Measurements from ENCODE around the gene ENC1.
"Not testable (repeated sequence)": the region's sequence is repeated elsewhere in the genome, so short reads cannot be mapped to it uniquely, and the experiment has no call there.

ENC1 gene, protein sequence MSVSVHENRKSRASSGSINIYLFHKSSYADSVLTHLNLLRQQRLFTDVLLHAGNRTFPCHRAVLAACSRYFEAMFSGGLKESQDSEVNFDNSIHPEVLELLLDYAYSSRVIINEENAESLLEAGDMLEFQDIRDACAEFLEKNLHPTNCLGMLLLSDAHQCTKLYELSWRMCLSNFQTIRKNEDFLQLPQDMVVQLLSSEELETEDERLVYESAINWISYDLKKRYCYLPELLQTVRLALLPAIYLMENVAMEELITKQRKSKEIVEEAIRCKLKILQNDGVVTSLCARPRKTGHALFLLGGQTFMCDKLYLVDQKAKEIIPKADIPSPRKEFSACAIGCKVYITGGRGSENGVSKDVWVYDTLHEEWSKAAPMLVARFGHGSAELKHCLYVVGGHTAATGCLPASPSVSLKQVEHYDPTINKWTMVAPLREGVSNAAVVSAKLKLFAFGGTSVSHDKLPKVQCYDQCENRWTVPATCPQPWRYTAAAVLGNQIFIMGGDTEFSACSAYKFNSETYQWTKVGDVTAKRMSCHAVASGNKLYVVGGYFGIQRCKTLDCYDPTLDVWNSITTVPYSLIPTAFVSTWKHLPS

DNA sequence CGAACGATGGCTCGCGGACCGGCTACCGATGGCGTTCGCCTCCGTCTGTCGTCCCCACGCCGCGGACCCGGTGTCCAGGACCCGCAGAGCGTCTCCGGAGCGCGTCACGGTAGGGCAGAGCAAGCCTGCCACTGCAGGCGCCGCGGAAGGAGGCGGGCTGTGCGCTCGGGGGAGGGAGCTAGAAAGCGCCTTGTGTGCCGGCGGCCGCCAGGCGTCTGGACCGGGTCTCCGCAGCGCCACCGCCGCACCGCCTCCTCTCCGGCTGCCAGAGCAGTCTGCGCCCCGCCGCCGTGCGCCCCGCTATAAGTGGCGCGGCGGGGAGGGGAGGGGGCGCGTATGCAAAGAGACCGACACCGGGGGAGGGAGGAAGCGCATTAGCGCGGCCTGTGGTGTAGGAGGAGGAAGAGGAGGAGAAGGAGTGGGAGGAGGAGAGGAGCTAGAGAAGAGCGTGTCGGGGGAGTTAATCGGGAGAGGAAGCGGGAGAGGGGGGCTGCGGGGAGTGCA is at the start of gene ENC1:
Gene ENC1, minus strand, starts transcription at position 279 of the 504 bp plus-strand sequence. CDS start 4,243 bp downstream, outside the sequence.
- peak; percentile 69 for TF ChIP-seq CTCF (IDR thresholded peaks at IDR 0.05; ENCODE audit: control insufficient read depth, extremely low read depth, insufficient read depth)
- DNase-seq (ENCODE audit: low read depth): peak; percentile 56
- peak within 1 kb of the TSS; percentile 73 for H3K4me3 ChIP-seq (ENCODE audit: low read depth, low read length)

DNA sequence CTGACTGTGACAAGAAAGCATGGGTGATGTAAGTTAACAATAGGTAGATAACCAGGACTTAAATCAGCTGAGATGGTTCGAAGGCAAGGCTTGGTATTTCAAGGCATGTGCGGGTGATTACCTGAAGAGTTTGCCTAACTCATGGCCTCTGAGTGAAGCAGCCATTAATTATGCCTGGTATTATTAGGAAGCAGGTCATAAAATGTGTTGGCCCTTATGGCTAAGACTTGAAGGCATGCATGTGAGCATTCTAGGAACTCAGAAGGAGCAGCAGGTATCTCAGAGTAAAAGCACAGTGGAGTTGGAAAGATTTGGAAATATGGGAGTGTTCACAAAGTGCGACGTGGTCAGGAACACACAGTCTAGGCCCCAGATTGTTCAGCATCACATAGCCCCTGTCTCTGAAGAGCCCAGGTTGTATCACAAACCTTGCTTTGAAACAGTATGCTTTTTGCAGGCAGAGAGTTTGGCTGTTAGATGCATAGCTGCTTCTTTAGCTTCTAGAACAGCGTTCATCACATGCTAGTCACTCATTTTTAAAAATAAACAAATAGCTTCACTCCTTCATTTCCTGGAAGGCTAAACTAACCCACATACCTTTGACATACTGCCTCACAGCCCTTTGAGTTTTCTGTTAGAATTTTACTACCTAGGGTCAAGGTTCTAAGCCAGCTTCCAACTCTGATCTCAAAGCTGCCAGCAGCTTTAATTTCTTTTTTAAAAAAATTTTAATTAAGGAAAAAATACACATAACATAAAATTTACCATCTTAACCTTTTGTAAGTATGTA is 46.6 kb upstream of the ENC1 start:
- DNase-seq (ENCODE audit: low read depth): no peak
- no peak for TF ChIP-seq CTCF (IDR thresholded peaks at IDR 0.05; ENCODE audit: control insufficient read depth, extremely low read depth, insufficient read depth)
- H3K4me3 ChIP-seq (ENCODE audit: low read depth, low read length): no peak overlapping the region

GRCh38 chr5:74685979-74686631 is 45.6 kb upstream of the ENC1 start:
- no peak for TF ChIP-seq CTCF (IDR thresholded peaks at IDR 0.05; ENCODE audit: control insufficient read depth, extremely low read depth, insufficient read depth)
- no peak for DNase-seq (ENCODE audit: low read depth)
- H3K4me3 ChIP-seq (ENCODE audit: low read depth, low read length): peak overlapping the region; percentile 89

DNA sequence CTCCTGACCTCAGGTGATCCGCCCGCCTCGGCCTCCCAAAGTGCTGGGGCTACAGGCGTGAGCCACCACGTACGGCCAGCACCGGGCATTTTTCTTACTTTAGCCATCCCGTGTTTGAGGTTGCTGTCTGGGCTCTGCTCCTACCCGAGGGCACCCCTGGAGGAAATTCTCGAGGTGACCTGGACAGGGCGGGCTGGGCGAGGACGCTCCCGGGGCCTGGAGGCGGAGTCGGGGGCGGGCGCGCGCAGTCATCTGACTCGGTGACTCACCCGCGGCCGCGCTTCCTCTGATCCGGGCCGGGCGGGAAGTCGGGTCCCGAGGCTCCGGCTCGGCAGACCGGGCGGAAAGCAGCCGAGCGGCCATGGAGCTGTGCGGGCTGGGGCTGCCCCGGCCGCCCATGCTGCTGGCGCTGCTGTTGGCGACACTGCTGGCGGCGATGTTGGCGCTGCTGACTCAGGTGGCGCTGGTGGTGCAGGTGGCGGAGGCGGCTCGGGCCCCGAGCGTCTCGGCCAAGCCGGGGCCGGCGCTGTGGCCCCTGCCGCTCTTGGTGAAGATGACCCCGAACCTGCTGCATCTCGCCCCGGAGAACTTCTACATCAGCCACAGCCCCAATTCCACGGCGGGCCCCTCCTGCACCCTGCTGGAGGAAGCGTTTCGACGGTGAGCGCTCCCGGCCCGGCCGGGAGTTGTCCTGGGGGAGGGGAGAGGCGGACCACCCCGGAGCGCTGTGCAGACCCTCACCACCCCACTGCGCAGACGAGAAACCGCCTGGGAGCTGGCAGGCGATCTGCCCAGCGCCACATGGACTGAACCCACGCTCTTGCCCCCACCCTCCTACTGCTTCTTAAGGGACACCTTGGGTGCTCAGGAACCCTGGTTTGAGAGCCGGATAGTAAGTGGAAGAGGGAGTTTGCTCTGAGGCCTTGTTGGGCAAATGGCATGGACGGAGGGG is 44.6 kb upstream of the ENC1 start, which contains the start of gene HEXB:
Gene HEXB, plus strand, starts transcription at position 334 of the 952 bp plus-strand sequence. Its CDS starts 28 bp downstream, at position 362.
- 0 out of 2 replicates have a peak, but pooled peaks have one; percentile 9 for TF ChIP-seq CTCF (IDR thresholded peaks at IDR 0.05; ENCODE audit: control insufficient read depth, extremely low read depth, insufficient read depth)
- peak within 1 kb of the TSS; percentile 89 for H3K4me3 ChIP-seq (ENCODE audit: low read depth, low read length)
- DNase-seq (ENCODE audit: low read depth): peak; percentile 30

DNA sequence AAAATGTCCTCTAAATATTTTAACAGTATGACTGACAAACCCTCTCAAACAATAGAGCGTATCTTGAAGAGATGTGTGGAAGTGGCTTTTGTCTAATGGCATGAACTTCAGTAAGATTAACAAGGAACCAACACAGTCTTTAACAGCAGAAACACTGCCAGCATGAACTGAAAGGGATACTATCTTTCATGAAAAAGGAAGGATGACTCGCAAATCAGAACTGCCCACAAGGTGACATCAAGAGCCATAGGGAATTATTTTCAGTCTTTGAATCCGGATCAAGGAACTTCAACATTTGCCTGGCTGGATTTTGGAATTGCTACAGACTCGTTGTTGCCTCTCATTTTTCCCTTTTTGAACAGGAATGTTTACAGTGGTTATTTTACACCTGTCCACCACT is 39.4 kb upstream of the ENC1 start:
- TF ChIP-seq CTCF (IDR thresholded peaks at IDR 0.05; ENCODE audit: control insufficient read depth, extremely low read depth, insufficient read depth): no peak

GRCh38 chr5:74679300-74679699 is 38.8 kb upstream of the ENC1 start:
- DNase-seq (ENCODE audit: low read depth); H3K4me3 ChIP-seq (ENCODE audit: low read depth, low read length): not testable (repeated sequence)

More for the DNA sequence above, 39.4 kb upstream of the ENC1 start:
- no peak overlapping the region for H3K4me3 ChIP-seq (ENCODE audit: low read depth, low read length)
- DNase-seq (ENCODE audit: low read depth): no peak

GRCh38 chr5:74678123-74678522 is 37.6 kb upstream of the ENC1 start:
- DNase-seq (ENCODE audit: low read depth); H3K4me3 ChIP-seq (ENCODE audit: low read depth, low read length): not testable (repeated sequence)

DNA sequence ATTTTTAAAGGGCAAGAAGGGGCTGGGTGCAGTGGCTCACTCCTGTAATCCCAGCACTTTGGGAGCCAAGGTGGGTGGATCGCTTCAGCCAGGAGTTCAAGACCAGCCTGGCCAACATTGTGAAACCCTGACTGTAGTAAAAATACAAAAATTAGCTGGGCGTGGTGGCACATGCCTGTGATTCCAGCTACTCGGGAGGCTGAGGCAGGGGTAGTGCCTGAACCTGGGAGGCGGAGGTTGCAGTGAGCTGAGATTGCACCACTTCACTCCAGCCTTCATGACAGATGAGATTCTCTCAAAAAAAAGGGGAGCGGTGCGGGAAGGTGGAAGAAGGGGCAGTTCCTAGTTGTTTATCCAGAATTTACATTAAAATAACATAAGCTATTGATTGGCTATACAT is 35.9 kb upstream of the ENC1 start:
- not testable (repeated sequence) for H3K4me3 ChIP-seq (ENCODE audit: low read depth, low read length); DNase-seq (ENCODE audit: low read depth)
